Neutrophil (primary cell): ENCODE measurements around the gene RIMBP2.

Experiments used
- H3K27ac ChIP-seq: fragments of 200-600 bp; sonication (generic); 2 replicates; pipeline ENCODE4 v1.5.1; 2016; ENCODE audit warnings: mild to moderate bottlenecking, moderate library complexity
- H3K27me3 ChIP-seq: fragments of 200-600 bp; sonication (generic); 2 replicates; pipeline ENCODE4 v1.6.0; 2016; ENCODE audit warnings: mild to moderate bottlenecking
- H3K36me3 ChIP-seq: fragments of 200-600 bp; sonication (generic); 2 replicates; pipeline ENCODE4 v1.5.1; 2017
- H3K4me1 ChIP-seq, 2 experiments: fragments of 200-600 bp in 1 of 2; sonication (generic) in 1 of 2; 1 replicate in 1 of 2; 2 replicates in 1 of 2; pipeline versions ENCODE4 v1.5.1 to v1.6.1; 2013 to 2016; ENCODE audit warnings: low read depth in 1 of 2, low read length in 1 of 2, mild to moderate bottlenecking in 1 of 2, moderate library complexity in 1 of 2; ENCODE audit not compliant: control insufficient read depth in 1 of 2, insufficient read depth in 1 of 2
- H3K4me3 ChIP-seq, 2 experiments: fragments of 200-600 bp in 1 of 2; sonication (generic) in 1 of 2; 1 replicate in 1 of 2; 2 replicates in 1 of 2; pipeline ENCODE4 v1.5.1; 2013 to 2016; ENCODE audit warnings: low read depth in 1 of 2, low read length in 1 of 2, mild to moderate bottlenecking in 1 of 2, moderate library complexity in 1 of 2
- H3K9me3 ChIP-seq: fragments of 200-600 bp; sonication (generic); 2 replicates; pipeline ENCODE4 v1.5.1; 2016
- TF ChIP-seq, protein P1 (sequence below): fragments of 200-600 bp; sonication (generic); IDR thresholded peaks from 2 replicates; pipeline ENCODE4 v1.5.1; 2016; ENCODE audit warnings: antibody characterized with exemption

Gene RIMBP2

DNA sequence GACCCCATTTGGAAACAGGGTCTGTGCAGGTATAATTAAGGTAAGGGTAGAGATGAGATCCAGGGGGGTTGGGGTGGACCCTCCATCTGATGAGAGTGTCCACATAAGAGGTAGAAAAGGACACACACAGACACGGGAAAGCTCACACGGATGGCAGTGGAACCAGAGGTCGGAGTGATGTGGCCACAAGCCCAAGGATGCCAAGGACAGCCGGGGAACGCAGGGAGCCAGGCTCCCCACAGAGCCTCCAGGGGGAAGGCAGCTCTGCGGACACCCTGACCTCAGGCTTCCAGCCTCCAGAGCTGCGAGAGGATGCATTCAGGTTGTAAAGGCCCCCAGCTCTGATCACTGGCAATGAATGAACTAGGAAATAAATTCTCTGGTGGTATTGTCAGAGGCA is 33.0 kb downstream of the RIMBP2 start:
- H3K36me3 ChIP-seq, result no peaks in the 10 kb centered on the region
- peaks cover 25% of the 10 kb centered on the region for H3K27me3 ChIP-seq
- H3K27ac ChIP-seq, result no peak overlapping the region
- H3K4me1 ChIP-seq, result no peaks in the 10 kb centered on the region
- no peaks in the 10 kb centered on the region for H3K9me3 ChIP-seq
- TF ChIP-seq, protein P1, sequence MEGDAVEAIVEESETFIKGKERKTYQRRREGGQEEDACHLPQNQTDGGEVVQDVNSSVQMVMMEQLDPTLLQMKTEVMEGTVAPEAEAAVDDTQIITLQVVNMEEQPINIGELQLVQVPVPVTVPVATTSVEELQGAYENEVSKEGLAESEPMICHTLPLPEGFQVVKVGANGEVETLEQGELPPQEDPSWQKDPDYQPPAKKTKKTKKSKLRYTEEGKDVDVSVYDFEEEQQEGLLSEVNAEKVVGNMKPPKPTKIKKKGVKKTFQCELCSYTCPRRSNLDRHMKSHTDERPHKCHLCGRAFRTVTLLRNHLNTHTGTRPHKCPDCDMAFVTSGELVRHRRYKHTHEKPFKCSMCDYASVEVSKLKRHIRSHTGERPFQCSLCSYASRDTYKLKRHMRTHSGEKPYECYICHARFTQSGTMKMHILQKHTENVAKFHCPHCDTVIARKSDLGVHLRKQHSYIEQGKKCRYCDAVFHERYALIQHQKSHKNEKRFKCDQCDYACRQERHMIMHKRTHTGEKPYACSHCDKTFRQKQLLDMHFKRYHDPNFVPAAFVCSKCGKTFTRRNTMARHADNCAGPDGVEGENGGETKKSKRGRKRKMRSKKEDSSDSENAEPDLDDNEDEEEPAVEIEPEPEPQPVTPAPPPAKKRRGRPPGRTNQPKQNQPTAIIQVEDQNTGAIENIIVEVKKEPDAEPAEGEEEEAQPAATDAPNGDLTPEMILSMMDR, result no peak
- H3K4me3 ChIP-seq, result no peak overlapping the region

DNA sequence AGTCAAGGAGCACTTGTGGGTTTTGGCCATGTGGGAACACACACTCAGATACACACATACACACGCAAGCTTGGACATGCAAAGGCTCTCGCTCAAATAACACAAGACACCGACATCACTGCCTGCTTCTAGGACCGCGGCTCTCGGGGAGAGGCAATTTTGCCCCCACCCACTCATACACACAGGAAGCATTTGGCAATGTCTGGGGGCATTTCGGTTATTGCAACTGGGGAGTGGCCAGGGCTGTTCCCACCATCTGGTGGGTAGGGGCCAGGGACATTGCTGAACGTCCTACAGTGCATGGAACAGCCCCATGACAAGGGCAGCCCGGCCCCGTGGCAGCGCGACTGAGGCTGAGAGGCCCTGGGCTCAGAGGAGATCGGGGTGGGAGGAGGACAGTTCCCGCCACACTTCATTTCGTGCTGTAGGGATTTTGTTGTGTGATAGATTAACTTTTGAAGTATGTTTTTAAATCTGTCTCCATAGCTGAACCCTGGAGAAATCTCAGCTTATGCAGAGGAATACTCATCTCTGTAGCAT is 35.6 kb downstream of the RIMBP2 start:
- peaks cover 3% of the 10 kb centered on the region for H3K27me3 ChIP-seq
- TF ChIP-seq, protein P1, result no peak
- no peaks in the 10 kb centered on the region for H3K9me3 ChIP-seq
- H3K36me3 ChIP-seq, result no peaks in the 10 kb centered on the region
- H3K4me3 ChIP-seq, result no peak overlapping the region
- H3K4me1 ChIP-seq, result no peaks in the 10 kb centered on the region
- no peak overlapping the region for H3K27ac ChIP-seq

DNA sequence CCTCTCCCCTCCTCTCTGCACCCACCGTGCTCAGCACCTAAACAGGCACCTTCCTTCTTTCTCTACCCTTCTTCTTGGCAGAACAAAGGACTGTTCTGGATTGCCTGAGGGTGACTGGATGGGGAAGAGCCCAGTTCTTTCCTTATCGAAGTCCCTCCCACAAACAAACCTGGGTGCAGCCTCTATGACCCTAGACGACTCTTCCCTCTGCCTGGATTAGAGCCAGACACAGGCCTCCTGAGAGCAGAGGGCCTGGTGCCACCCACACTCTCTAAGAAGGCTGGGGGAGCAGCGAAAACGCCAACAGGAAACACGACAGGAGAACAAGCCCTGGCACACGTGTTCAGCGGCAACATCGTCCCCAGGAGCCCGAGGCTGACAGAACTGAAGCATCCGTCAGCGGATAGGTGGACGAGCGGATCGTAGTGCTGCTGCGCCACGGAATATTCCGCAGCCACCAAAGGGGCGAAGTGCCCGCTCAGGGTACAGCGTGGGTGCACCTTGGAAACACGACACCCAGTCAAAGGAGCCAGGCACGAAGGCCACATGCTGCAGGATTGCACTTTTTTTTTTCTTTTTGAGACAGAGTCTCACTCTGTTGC is 38.0 kb downstream of the RIMBP2 start:
- H3K36me3 ChIP-seq, result no peaks in the 10 kb centered on the region
- no peaks in the 10 kb centered on the region for H3K4me1 ChIP-seq
- peaks cover 3% of the 10 kb centered on the region for H3K27me3 ChIP-seq
- no peaks in the 10 kb centered on the region for H3K9me3 ChIP-seq
- no peak overlapping the region for H3K4me3 ChIP-seq
- no peak overlapping the region for H3K27ac ChIP-seq
- TF ChIP-seq, protein P1, result no peak

DNA sequence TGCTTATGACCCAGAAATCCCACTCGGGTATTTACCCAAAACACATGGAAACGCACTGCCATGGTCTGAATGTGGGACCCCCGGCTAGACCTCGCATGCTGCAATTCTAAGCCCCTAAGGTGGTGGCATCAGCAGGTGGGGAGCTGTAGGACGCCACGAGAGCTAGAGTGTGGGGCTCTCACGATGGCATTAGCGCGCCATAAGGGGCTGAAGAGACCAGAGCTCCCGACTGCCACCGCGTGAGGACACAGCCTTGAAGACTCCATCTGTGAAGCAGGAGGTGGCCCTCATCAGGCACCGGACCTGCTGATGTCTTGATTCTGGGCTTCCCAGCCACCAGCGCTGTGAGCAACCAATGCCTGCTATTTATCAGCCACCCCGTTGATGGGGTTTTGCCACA is 40.3 kb downstream of the RIMBP2 start:
- Histone ChIP-seq H3K9me3 (no peaks in the 10 kb centered on the region), H3K27ac (no peak overlapping the region), H3K4me1 (no peaks in the 10 kb centered on the region), H3K4me3 (no peak overlapping the region), H3K27me3 (peaks cover 3% of the 10 kb centered on the region), H3K36me3 (no peaks in the 10 kb centered on the region)
- TF ChIP-seq, protein P1, result no peak

DNA sequence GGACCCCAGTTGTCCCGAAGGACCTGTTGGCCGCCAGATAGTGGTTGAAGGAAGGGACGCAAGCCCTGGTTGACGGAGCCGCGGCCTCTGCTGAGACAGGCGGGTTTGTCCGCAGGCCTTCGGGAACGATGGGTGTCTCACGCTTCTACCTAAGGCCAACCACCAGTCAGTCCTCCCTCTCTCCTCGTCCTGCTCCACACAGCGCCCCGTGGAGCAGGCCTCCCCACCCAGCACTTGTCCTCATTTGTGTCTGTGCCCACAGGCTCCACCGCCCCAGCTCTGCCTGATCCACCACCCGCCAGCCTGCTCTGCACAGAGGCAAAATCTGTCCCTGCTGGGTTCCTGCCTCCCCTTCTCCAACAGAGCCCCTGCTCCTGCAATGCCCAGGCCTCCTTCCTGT is 41.0 kb downstream of the RIMBP2 start:
- no peak overlapping the region for H3K4me3 ChIP-seq
- H3K27ac ChIP-seq, result no peak overlapping the region
- H3K4me1 ChIP-seq, result no peaks in the 10 kb centered on the region
- H3K36me3 ChIP-seq, result no peaks in the 10 kb centered on the region
- TF ChIP-seq, protein P1, result no peak
- H3K27me3 ChIP-seq, result no peaks in the 10 kb centered on the region
- no peaks in the 10 kb centered on the region for H3K9me3 ChIP-seq
